HG03159 (cell line): ENCODE data around the gene PLEKHA1.

ENCODE experiments used
- ATAC-seq: cut with Tn5 transposase; IDR thresholded peaks from one replicate; pipeline ENCODE4 v1.9.1; 2021; ENCODE audit warnings: mild to moderate bottlenecking, moderate library complexity; ENCODE audit not compliant: unreplicated experiment

PLEKHA1 gene

GRCh38 chr10:122420624-122421007, 46.1 kb downstream of the PLEKHA1 start:
- no peak for ATAC-seq

GRCh38 chr10:122421054-122421625, 46.6 kb downstream of the PLEKHA1 start:
- ATAC-seq: no peak

GRCh38 chr10:122421742-122422141, 47.2 kb downstream of the PLEKHA1 start:
- no peak for ATAC-seq

GRCh38 chr10:122422266-122422989, 47.9 kb downstream of the PLEKHA1 start:
- ATAC-seq: no peak

GRCh38 chr10:122424059-122424458, 49.6 kb downstream of the PLEKHA1 start:
- no peak for ATAC-seq

GRCh38 chr10:122426829-122427228, 52.3 kb downstream of the PLEKHA1 start:
- ATAC-seq: no peak

- no peak for ATAC-seq
Observed at GRCh38 chr10:122427280-122427679, 52.8 kb downstream of the PLEKHA1 start.

- ATAC-seq: no peak
Observed at GRCh38 chr10:122435212-122435827, 60.8 kb downstream of the PLEKHA1 start.

GRCh38 chr10:122441961-122442360, 67.5 kb downstream of the PLEKHA1 start:
- ATAC-seq: no peak

GRCh38 chr10:122445469-122445868, 71.0 kb downstream of the PLEKHA1 start:
- no peak for ATAC-seq

GRCh38 chr10:122445904-122446303, 71.4 kb downstream of the PLEKHA1 start:
- no peak for ATAC-seq

GRCh38 chr10:122446668-122447423, 72.3 kb downstream of the PLEKHA1 start:
- ATAC-seq: no peak

GRCh38 chr10:122448600-122448999, 74.1 kb downstream of the PLEKHA1 start:
- no peak for ATAC-seq

GRCh38 chr10:122449153-122449552, 74.6 kb downstream of the PLEKHA1 start:
- ATAC-seq: no peak

- no peak for ATAC-seq
Observed at GRCh38 chr10:122450353-122450990, 76.0 kb downstream of the PLEKHA1 start.

GRCh38 chr10:122454071-122454470, 79.6 kb downstream of the PLEKHA1 start:
- ATAC-seq: no peak

- no peak for ATAC-seq
Observed at GRCh38 chr10:122454603-122455080, 80.1 kb downstream of the PLEKHA1 start, which contains the start of gene ARMS2. Gene ARMS2, plus strand, starts transcription at chr10:122454653. Its CDS starts 75 bp downstream, at chr10:122454728.

- no peak for ATAC-seq
Observed at GRCh38 chr10:122455376-122456079, 81.0 kb downstream of the PLEKHA1 start.

GRCh38 chr10:122457934-122458333, 83.4 kb downstream of the PLEKHA1 start:
- ATAC-seq: no peak

GRCh38 chr10:122458693-122459092, 84.2 kb downstream of the PLEKHA1 start:
- ATAC-seq: no peak
